ENCODE results near the gene BRD3OS.

BRD3OS gene

GRCh38 chr9:134059188-134059641 is 33.9 kb downstream of the BRD3OS start:
- H3K27me3 ChIP-seq (replicated peaks; ENCODE audit: control insufficient read depth, insufficient read depth, low read length): no peaks in the 10 kb centered on the region
- no peak for TF ChIP-seq CTCF (IDR thresholded peaks at IDR 0.05; ENCODE audit: insufficient read depth, low read length, poor library complexity, severe bottlenecking)
- DNase-seq (ENCODE audit: extremely low read depth, insufficient read length): no peak
- no peaks in the 10 kb centered on the region for H3K36me3 ChIP-seq (ENCODE audit: control insufficient read depth, insufficient read depth, low read length)
- H3K4me3 ChIP-seq (replicated peaks; ENCODE audit: low read depth, low read length): no peak overlapping the region

GRCh38 chr9:134059661-134060395 is 34.5 kb downstream of the BRD3OS start:
- Histone ChIP-seq H3K27me3 (replicated peaks; ENCODE audit: control insufficient read depth, insufficient read depth, low read length) (no peaks in the 10 kb centered on the region), H3K36me3 (ENCODE audit: control insufficient read depth, insufficient read depth, low read length) (no peaks in the 10 kb centered on the region), H3K4me3 (replicated peaks; ENCODE audit: low read depth, low read length) (no peak overlapping the region)
- TF ChIP-seq CTCF (IDR thresholded peaks at IDR 0.05; ENCODE audit: insufficient read depth, low read length, poor library complexity, severe bottlenecking): peak; percentile 3
- DNase-seq (ENCODE audit: extremely low read depth, insufficient read length): peak; percentile 53

- Histone ChIP-seq H3K4me3 (replicated peaks; ENCODE audit: low read depth, low read length) (no peak overlapping the region), H3K27me3 (replicated peaks; ENCODE audit: control insufficient read depth, insufficient read depth, low read length) (no peaks in the 10 kb centered on the region), H3K36me3 (ENCODE audit: control insufficient read depth, insufficient read depth, low read length) (no peaks in the 10 kb centered on the region)
- TF ChIP-seq CTCF (IDR thresholded peaks at IDR 0.05; ENCODE audit: insufficient read depth, low read length, poor library complexity, severe bottlenecking): no peak
- DNase-seq (ENCODE audit: extremely low read depth, insufficient read length): no peak
Observed at GRCh38 chr9:134060546-134060945, 35.3 kb downstream of the BRD3OS start.

- no peak for DNase-seq (ENCODE audit: extremely low read depth, insufficient read length)
- H3K36me3 ChIP-seq (ENCODE audit: control insufficient read depth, insufficient read depth, low read length): no peaks in the 10 kb centered on the region
- no peaks in the 10 kb centered on the region for H3K27me3 ChIP-seq (replicated peaks; ENCODE audit: control insufficient read depth, insufficient read depth, low read length)
- no peak for TF ChIP-seq CTCF (IDR thresholded peaks at IDR 0.05; ENCODE audit: insufficient read depth, low read length, poor library complexity, severe bottlenecking)
- no peak overlapping the region for H3K4me3 ChIP-seq (replicated peaks; ENCODE audit: low read depth, low read length)
Observed at GRCh38 chr9:134061019-134061687, 35.9 kb downstream of the BRD3OS start.

GRCh38 chr9:134061688-134062371 is 36.5 kb downstream of the BRD3OS start:
- Histone ChIP-seq H3K36me3 (ENCODE audit: control insufficient read depth, insufficient read depth, low read length) (no peaks in the 10 kb centered on the region), H3K4me3 (replicated peaks; ENCODE audit: low read depth, low read length) (no peak overlapping the region), H3K27me3 (replicated peaks; ENCODE audit: control insufficient read depth, insufficient read depth, low read length) (no peaks in the 10 kb centered on the region)
- no peak for DNase-seq (ENCODE audit: extremely low read depth, insufficient read length)
- TF ChIP-seq CTCF (IDR thresholded peaks at IDR 0.05; ENCODE audit: insufficient read depth, low read length, poor library complexity, severe bottlenecking): no peak

Measured in GM06990 (cell line).